Upper lobe of left lung (tissue), 6 donors: ENCODE data around the gene SDK2. TPM values are rescaled to one million over a fixed set of nuclear protein-coding genes. Genes with fewer than 3 reads are reported as not detected.

ENCODE experiments used
- ATAC-seq, 2 donors: fragments of 200-7000 bp; cut with Tn5 transposase; one replicate each; pipeline ENCODE4 v1.9.1; 2022; ENCODE audit warnings: mild to moderate bottlenecking in 2 of 2, moderate library complexity in 2 of 2; ENCODE audit not compliant: low FRiP score in 2 of 2
- DNase-seq, 2 donors: peaks; one replicate each; pipeline ENCODE4 v3.0.0-alpha.2; 2019 to 2020
- H3K27ac ChIP-seq, 4 donors: fragments of 200-600 bp; sonication (generic); one replicate each; pipeline ENCODE4 v1.5.1; 2016 to 2019
- H3K27me3 ChIP-seq, 4 donors: fragments of 200-600 bp; sonication (generic); one replicate each; pipeline ENCODE4 v1.5.1; 2017 to 2019
- H3K36me3 ChIP-seq, 4 donors: fragments of 200-600 bp; sonication (generic); one replicate each; pipeline ENCODE4 v1.5.1; 2016 to 2019
- H3K4me1 ChIP-seq, 4 donors: fragments of 200-600 bp; sonication (generic); one replicate each; pipeline ENCODE4 v1.5.1; 2018 to 2019
- H3K4me3 ChIP-seq, 4 donors: fragments of 200-600 bp; sonication (generic); one replicate each; pipeline ENCODE4 v1.5.1; 2017 to 2019; ENCODE audit warnings: mild to moderate bottlenecking in 2 of 4, moderate library complexity in 1 of 4
- H3K9me3 ChIP-seq, 4 donors: fragments of 200-600 bp; sonication (generic); one replicate each; pipeline ENCODE4 v1.5.1; 2018 to 2019
- CTCF ChIP-seq, 6 experiments: fragments of 450-650 bp in 4 of 6; fragments of 200-600 bp in 2 of 6; sonication (generic) in 2 of 6; IDR thresholded peaks; one replicate each; pipeline ENCODE4 v1.5.1; 2016 to 2019; ENCODE audit warnings: antibody characterized with exemption in 6 of 6
- EP300 ChIP-seq, 4 donors: sonication (generic); formaldehyde crosslinking; IDR thresholded peaks; one replicate each; pipeline ENCODE4 v1.5.1; 2017; ENCODE audit warnings: antibody characterized with exemption in 4 of 4, control low read depth in 2 of 4
- POLR2A ChIP-seq, 4 donors: fragments of 450-650 bp; IDR thresholded peaks; one replicate each; pipeline ENCODE4 v1.5.1; 2016 to 2017; ENCODE audit warnings: antibody characterized with exemption in 4 of 4, mild to moderate bottlenecking in 2 of 4
- POLR2AphosphoS5 ChIP-seq, 2 donors: sonication (generic); formaldehyde crosslinking; IDR thresholded peaks; one replicate each; pipeline ENCODE4 v1.5.1; 2017; ENCODE audit warnings: antibody characterized with exemption in 2 of 2
- WGBS, 2 donors: methylation state at CpG; one replicate each; pipeline ENCODE4 v1.1.5; 2017 to 2018; 5-methylcytosine and 5-hydroxymethylcytosine counted together
- total RNA-seq, 6 donors: library from RNA; depleted of rRNA in 4 of 6; stranded (reverse); fragments of >200 nt in 4 of 6; gene quantifications; one replicate each; pipeline versions ENCODE4 v1.1.0 to v1.2.1, GENCODE V29; 2016 to 2021
- donor health status: DM: no; HTN: no; CAD: no; lungs with moderate emphysema.
- donor health status: DM: no; HTN: yes; CAD: no; lungs with severe emphysema.

SDK2 gene
- total RNA-seq, 6 donors from 2014 or later = 1.2 to 7.3 (median 2.9) TPM

GRCh38 chr17:73289549-73290254 lies 354.5 kb downstream of the SDK2 start:
- Histone ChIP-seq H3K9me3 (no peaks in the 10 kb centered on the region), H3K4me3 (no peak overlapping the region), H3K27ac (peak overlapping the region; percentile 58 to 93 (median 86)), H3K4me1 (peaks cover 73 to 86% (median 81%) of the 10 kb centered on the region in 4 donors), H3K36me3 (peaks cover 10 to 21% (median 16%) of the 10 kb centered on the region in 4 donors), H3K27me3 (no peaks in the 10 kb centered on the region)
- no peak for ATAC-seq
- TF ChIP-seq CTCF (IDR thresholded peaks at IDR 0.05) (no peak), EP300 (IDR thresholded peaks at IDR 0.05) (no peak), POLR2A (IDR thresholded peaks at IDR 0.05) (no peak), POLR2AphosphoS5 (IDR thresholded peaks at IDR 0.05) (no peak)
- DNase-seq = no peak
- WGBS, 2 donors = 62 to 75% methylated on average over 7 of the region's 7 CpGs

- peaks cover 63 to 76% (median 74%) of the 10 kb centered on the region in 4 donors for H3K4me1 ChIP-seq
- 42 to 52% methylated on average over 19 of the region's 19 CpGs for WGBS, 2 donors
- DNase-seq (peak in 1 of 2 donors; percentile 82), ATAC-seq (peak in 1 of 2 donors; percentile 50)
- H3K27ac ChIP-seq = peak overlapping the region; percentile 48 to 93 (median 72)
- no peak overlapping the region for H3K4me3 ChIP-seq
- no peaks in the 10 kb centered on the region for H3K27me3 ChIP-seq
- H3K36me3 ChIP-seq = peaks cover 11 to 31% (median 21%) of the 10 kb centered on the region in 4 donors
- peak; percentile 35 to 51 for TF ChIP-seq POLR2AphosphoS5 (IDR thresholded peaks at IDR 0.05)
- TF ChIP-seq EP300 (IDR thresholded peaks at IDR 0.05) = peak in 1 of 4 donors; percentile 70
- peak in 1 of 4 donors; percentile 16 for TF ChIP-seq POLR2A (IDR thresholded peaks at IDR 0.05)
- TF ChIP-seq CTCF (IDR thresholded peaks at IDR 0.05) = no peak
- no peaks in the 10 kb centered on the region for H3K9me3 ChIP-seq
These were observed 355.5 kb downstream of the SDK2 start for GRCh38 chr17:73288534-73289302.

GRCh38 chr17:73286863-73287296 lies 357.4 kb downstream of the SDK2 start:
- no peak for TF ChIP-seq EP300 (IDR thresholded peaks at IDR 0.05)
- TF ChIP-seq POLR2AphosphoS5 (IDR thresholded peaks at IDR 0.05) = no peak
- no peak for TF ChIP-seq CTCF (IDR thresholded peaks at IDR 0.05)
- TF ChIP-seq POLR2A (IDR thresholded peaks at IDR 0.05) = no peak
- H3K36me3 ChIP-seq = peaks cover 11 to 49% (median 23%) of the 10 kb centered on the region in 4 donors
- peak overlapping the region in 3 of 4 donors; percentile 31 to 93 (median 86) for H3K27ac ChIP-seq
- H3K9me3 ChIP-seq = no peaks in the 10 kb centered on the region
- H3K4me1 ChIP-seq = peaks cover 45 to 58% (median 56%) of the 10 kb centered on the region in 4 donors
- no peak overlapping the region for H3K4me3 ChIP-seq
- WGBS, 2 donors = 58 to 70% methylated on average over 8 of the region's 8 CpGs
- H3K27me3 ChIP-seq = no peaks in the 10 kb centered on the region
- DNase-seq (no peak), ATAC-seq (no peak)

GRCh38 chr17:73285916-73286862 lies 358.1 kb downstream of the SDK2 start:
- peaks cover 38 to 51% (median 49%) of the 10 kb centered on the region in 4 donors for H3K4me1 ChIP-seq
- no peaks in the 10 kb centered on the region for H3K9me3 ChIP-seq
- WGBS, 2 donors = 90 to 91% methylated on average over 43 to 48 of the region's 52 CpGs
- peaks cover 11 to 54% (median 23%) of the 10 kb centered on the region in 4 donors for H3K36me3 ChIP-seq
- no peak for ATAC-seq
- H3K27me3 ChIP-seq = no peaks in the 10 kb centered on the region
- peak overlapping the region in 3 of 4 donors; percentile 32 to 93 (median 86) for H3K27ac ChIP-seq
- TF ChIP-seq EP300 (IDR thresholded peaks at IDR 0.05) = no peak
- TF ChIP-seq CTCF (IDR thresholded peaks at IDR 0.05) = no peak
- H3K4me3 ChIP-seq = no peak overlapping the region
- peak in 1 of 2 donors; percentile 81 for DNase-seq
